A673 (cell line): Measurements from ENCODE around the gene HELZ.
"Not testable (repeated sequence)": the region's sequence is repeated elsewhere in the genome, so short reads cannot be mapped to it uniquely, and the experiment has no call there.

Source experiments
- CTCF ChIP-seq: fragments of 300-800, 200-600 bp; sonication (generic); conservative IDR thresholded peaks from 2 replicates; pipeline ENCODE4 v1.5.1; 2017; ENCODE audit warnings: low read depth, mild to moderate bottlenecking, antibody characterized with exemption, low read length, moderate library complexity, mixed read lengths
- EZH2 ChIP-seq: fragments of 200-600 bp; sonication (generic); IDR thresholded peaks from 2 replicates; pipeline ENCODE4 v1.6.1; 2017; ENCODE audit warnings: borderline replicate concordance, low read depth, mild to moderate bottlenecking, mixed read lengths, antibody characterized with exemption, low read length; ENCODE audit not compliant: poor library complexity, severe bottlenecking

- not testable (repeated sequence) for TF ChIP-seq CTCF, EZH2
Measured at GRCh38 chr17:67126543-67126942, 118.5 kb downstream of the HELZ start.
